Measurements from ENCODE around the gene AFF2.

The AFF2 gene

DNA sequence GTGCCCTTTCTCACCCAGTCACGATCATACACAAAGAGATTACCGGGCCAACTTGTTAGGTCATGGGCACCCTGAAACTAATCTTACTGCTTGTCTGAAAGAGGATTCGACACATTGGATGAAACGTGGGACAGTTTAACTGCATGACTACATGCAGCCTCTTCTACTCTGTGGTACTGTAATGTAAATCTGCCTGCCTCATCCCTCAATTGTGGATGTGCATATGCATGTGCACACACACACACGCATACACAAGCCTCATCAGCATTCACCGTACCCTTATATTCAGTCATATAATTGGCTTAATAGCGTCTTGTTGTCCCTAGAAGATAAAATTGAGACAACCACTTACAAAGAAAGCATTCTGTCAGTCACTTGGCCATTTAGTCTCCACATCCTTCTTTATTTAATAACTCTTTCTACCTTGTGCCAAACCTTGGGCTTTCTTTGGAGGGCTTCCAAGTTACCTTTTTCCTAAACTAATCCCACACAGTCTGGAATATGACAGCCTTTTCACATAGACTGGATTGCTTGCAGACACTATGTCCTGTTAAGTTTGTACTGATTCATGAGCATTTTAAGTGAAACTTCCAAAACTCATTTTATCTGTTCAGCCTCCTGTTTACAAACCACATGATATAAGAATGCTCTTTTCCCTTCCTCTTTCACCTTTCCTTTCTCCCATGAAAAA is 132.9 kb downstream of the AFF2 start:
- no peak overlapping the region for H3K4me3 ChIP-seq (ENCODE audit: insufficient read length, low read depth)
- no peak for TF ChIP-seq ZNF274 (IDR thresholded peaks at IDR 0.05; ENCODE audit: low read depth, low read length)
- TF ChIP-seq YY1 (IDR thresholded peaks at IDR 0.05; ENCODE audit: insufficient read depth, insufficient read length) = no peak
- no peak for TF ChIP-seq SUZ12 (IDR thresholded peaks at IDR 0.05; ENCODE audit: extremely low read depth, insufficient read depth, insufficient read length)
- no peak overlapping the region for H3K9ac ChIP-seq (ENCODE audit: insufficient read length, low read depth)
- no peaks in the 10 kb centered on the region for H3K36me3 ChIP-seq (ENCODE audit: insufficient read depth, insufficient read length, low read length)
- H3K9me3 ChIP-seq (ENCODE audit: insufficient read depth, low read length) = no peaks in the 10 kb centered on the region
- H3K4me1 ChIP-seq (ENCODE audit: insufficient read depth, insufficient read length) = no peaks in the 10 kb centered on the region
- no peaks in the 10 kb centered on the region for H3K27me3 ChIP-seq (ENCODE audit: insufficient read depth, insufficient read length)
- DNase-seq (ENCODE audit: low read depth, low spot score) = no peak

DNA sequence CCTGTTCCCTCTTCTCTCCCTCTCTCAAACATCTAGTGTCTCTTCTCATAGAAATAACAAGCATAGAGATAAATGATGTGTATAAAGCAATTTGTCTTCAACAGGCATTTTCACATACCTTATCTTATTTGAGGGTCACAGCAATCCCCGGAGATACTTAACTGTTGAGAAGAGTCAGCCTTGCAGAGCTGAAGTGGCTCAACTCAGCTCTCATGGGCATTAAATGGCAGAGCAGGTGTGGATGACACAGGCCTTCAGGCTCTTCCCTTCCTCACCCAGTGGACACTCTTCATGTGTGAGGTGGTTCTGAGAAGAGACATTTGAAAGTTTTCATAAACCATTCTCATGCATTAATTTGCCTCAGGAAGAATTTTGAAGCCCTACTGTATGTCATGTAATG is 134.2 kb downstream of the AFF2 start:
- Histone ChIP-seq H3K9ac (ENCODE audit: insufficient read length, low read depth) (no peak overlapping the region), H3K4me3 (ENCODE audit: insufficient read length, low read depth) (no peak overlapping the region), H3K36me3 (ENCODE audit: insufficient read depth, insufficient read length, low read length) (no peaks in the 10 kb centered on the region), H3K27me3 (ENCODE audit: insufficient read depth, insufficient read length) (no peaks in the 10 kb centered on the region), H3K4me1 (ENCODE audit: insufficient read depth, insufficient read length) (no peaks in the 10 kb centered on the region), H3K9me3 (ENCODE audit: insufficient read depth, low read length) (no peaks in the 10 kb centered on the region)
- TF ChIP-seq SUZ12 (IDR thresholded peaks at IDR 0.05; ENCODE audit: extremely low read depth, insufficient read depth, insufficient read length) (no peak), ZNF274 (IDR thresholded peaks at IDR 0.05; ENCODE audit: low read depth, low read length) (no peak), YY1 (IDR thresholded peaks at IDR 0.05; ENCODE audit: insufficient read depth, insufficient read length) (no peak)
- no peak for DNase-seq (ENCODE audit: low read depth, low spot score)

DNA sequence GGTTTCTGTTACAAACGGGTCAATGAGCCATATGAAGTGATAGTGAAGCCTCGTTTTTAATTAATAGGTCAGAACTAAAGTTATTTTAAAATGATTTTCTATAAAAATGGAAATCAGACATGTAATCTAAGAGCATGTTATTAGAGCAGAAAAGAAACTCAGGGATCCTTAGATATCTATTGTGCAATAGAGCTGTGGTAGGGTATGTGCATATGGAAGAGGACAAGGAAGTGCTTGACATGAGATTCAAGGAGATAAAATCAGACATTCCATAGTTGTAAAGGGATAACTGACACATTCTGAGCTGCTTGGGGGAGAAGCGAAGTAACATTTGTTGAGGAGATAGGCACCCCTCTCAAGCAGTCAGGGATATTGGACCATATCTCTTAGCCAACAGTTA is 143.0 kb downstream of the AFF2 start:
- Histone ChIP-seq H3K9ac (ENCODE audit: insufficient read length, low read depth) (no peak overlapping the region), H3K27me3 (ENCODE audit: insufficient read depth, insufficient read length) (no peaks in the 10 kb centered on the region), H3K36me3 (ENCODE audit: insufficient read depth, insufficient read length, low read length) (no peaks in the 10 kb centered on the region), H3K9me3 (ENCODE audit: insufficient read depth, low read length) (no peaks in the 10 kb centered on the region), H3K4me1 (ENCODE audit: insufficient read depth, insufficient read length) (no peaks in the 10 kb centered on the region), H3K4me3 (ENCODE audit: insufficient read length, low read depth) (no peak overlapping the region)
- no peak for TF ChIP-seq YY1 (IDR thresholded peaks at IDR 0.05; ENCODE audit: insufficient read depth, insufficient read length)
- no peak for TF ChIP-seq ZNF274 (IDR thresholded peaks at IDR 0.05; ENCODE audit: low read depth, low read length)
- no peak for TF ChIP-seq SUZ12 (IDR thresholded peaks at IDR 0.05; ENCODE audit: extremely low read depth, insufficient read depth, insufficient read length)
- DNase-seq (ENCODE audit: low read depth, low spot score) = no peak

DNA sequence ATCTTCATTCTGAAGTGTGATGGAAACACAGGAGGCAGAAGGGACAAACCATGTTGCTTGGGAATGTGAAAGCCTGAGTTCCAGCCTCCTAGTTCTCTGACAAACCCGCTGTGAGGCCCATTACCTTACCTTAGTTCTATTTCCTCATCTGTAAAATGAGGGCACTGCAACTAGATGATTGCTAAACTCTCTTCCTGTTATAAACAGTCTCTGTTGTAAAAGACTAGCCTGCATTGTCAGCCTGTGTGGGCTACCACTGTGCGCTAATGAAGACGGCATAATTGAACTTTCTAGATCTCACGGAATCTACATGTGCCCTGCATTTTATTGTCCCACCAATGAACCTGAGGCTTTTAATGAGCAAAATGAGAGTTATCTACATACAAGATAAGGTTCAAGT is 147.2 kb downstream of the AFF2 start:
- Histone ChIP-seq H3K9me3 (ENCODE audit: insufficient read depth, low read length) (no peaks in the 10 kb centered on the region), H3K36me3 (ENCODE audit: insufficient read depth, insufficient read length, low read length) (no peaks in the 10 kb centered on the region), H3K4me3 (ENCODE audit: insufficient read length, low read depth) (no peak overlapping the region), H3K9ac (ENCODE audit: insufficient read length, low read depth) (no peak overlapping the region), H3K27me3 (ENCODE audit: insufficient read depth, insufficient read length) (no peaks in the 10 kb centered on the region), H3K4me1 (ENCODE audit: insufficient read depth, insufficient read length) (no peaks in the 10 kb centered on the region)
- TF ChIP-seq YY1 (IDR thresholded peaks at IDR 0.05; ENCODE audit: insufficient read depth, insufficient read length) = no peak
- TF ChIP-seq SUZ12 (IDR thresholded peaks at IDR 0.05; ENCODE audit: extremely low read depth, insufficient read depth, insufficient read length) = no peak
- no peak for TF ChIP-seq ZNF274 (IDR thresholded peaks at IDR 0.05; ENCODE audit: low read depth, low read length)
- DNase-seq (ENCODE audit: low read depth, low spot score) = no peak

- H3K9ac ChIP-seq (ENCODE audit: insufficient read length, low read depth) = no peak overlapping the region
- no peaks in the 10 kb centered on the region for H3K36me3 ChIP-seq (ENCODE audit: insufficient read depth, insufficient read length, low read length)
- H3K4me3 ChIP-seq (ENCODE audit: insufficient read length, low read depth) = no peak overlapping the region
- no peak for DNase-seq (ENCODE audit: low read depth, low spot score)
- no peak for TF ChIP-seq SUZ12 (IDR thresholded peaks at IDR 0.05; ENCODE audit: extremely low read depth, insufficient read depth, insufficient read length)
- no peaks in the 10 kb centered on the region for H3K4me1 ChIP-seq (ENCODE audit: insufficient read depth, insufficient read length)
- H3K9me3 ChIP-seq (ENCODE audit: insufficient read depth, low read length) = no peaks in the 10 kb centered on the region
- H3K27me3 ChIP-seq (ENCODE audit: insufficient read depth, insufficient read length) = no peaks in the 10 kb centered on the region
Measured at GRCh38 chrX:148649145-148649795, 148.9 kb downstream of the AFF2 start.

DNA sequence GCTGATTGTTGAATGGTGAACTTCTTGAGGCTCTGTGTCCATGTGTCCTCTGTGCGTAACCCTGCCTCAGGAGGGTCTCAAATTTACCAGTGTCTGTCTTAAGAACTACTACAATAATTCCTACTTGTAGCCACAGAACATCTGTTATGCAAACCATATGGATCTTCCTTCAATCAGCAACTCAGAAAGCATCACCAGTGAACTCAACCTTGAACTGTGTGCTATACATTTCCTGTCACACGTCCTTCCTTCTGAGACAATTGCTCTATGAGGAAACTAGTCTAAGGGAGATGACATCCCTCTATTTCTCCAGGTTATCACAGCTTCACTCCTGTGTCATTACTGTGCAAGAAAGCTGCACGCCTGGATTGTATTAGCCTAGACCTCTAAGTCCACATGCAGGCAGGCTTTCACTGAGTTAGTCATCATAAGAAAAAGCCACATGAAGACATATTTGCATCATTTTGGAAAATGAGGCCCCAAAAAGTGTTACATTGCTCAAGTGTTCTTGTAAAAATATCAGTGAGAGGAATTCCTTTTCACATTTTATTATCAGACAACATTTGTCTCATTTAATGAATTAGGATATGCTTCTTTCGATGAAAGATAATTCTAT is 157.8 kb downstream of the AFF2 start:
- H3K4me3 ChIP-seq (ENCODE audit: insufficient read length, low read depth) = no peak overlapping the region
- no peaks in the 10 kb centered on the region for H3K27me3 ChIP-seq (ENCODE audit: insufficient read depth, insufficient read length)
- no peaks in the 10 kb centered on the region for H3K9me3 ChIP-seq (ENCODE audit: insufficient read depth, low read length)
- no peaks in the 10 kb centered on the region for H3K36me3 ChIP-seq (ENCODE audit: insufficient read depth, insufficient read length, low read length)
- H3K4me1 ChIP-seq (ENCODE audit: insufficient read depth, insufficient read length) = no peaks in the 10 kb centered on the region
- TF ChIP-seq YY1 (IDR thresholded peaks at IDR 0.05; ENCODE audit: insufficient read depth, insufficient read length) (no peak), ZNF274 (IDR thresholded peaks at IDR 0.05; ENCODE audit: low read depth, low read length) (no peak), SUZ12 (IDR thresholded peaks at IDR 0.05; ENCODE audit: extremely low read depth, insufficient read depth, insufficient read length) (no peak)
- H3K9ac ChIP-seq (ENCODE audit: insufficient read length, low read depth) = no peak overlapping the region
- DNase-seq (ENCODE audit: low read depth, low spot score) = no peak

DNA sequence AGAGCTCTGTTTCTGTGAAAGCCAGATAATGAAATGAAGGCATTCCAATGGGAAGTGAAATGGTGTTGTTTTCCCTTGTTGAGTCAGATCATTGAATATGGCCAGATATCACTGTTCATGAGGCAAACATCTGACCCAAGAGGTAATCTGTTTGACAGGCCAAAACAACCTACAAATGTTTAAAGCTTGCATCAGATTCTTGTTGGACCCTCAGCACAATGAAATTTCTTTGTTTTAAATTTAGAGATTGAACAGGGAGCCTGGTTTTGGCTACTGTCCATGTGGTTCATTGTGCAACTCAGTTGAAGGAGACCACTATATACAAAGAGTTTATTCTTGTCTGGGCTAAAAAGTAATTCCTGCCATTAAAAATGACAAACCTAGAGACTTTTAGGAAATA is 159.1 kb downstream of the AFF2 start:
- H3K9me3 ChIP-seq (ENCODE audit: insufficient read depth, low read length) = no peaks in the 10 kb centered on the region

More for the DNA sequence above, 159.1 kb downstream of the AFF2 start:
- no peak overlapping the region for H3K4me3 ChIP-seq (ENCODE audit: insufficient read length, low read depth)
- H3K9ac ChIP-seq (ENCODE audit: insufficient read length, low read depth) = no peak overlapping the region
- TF ChIP-seq YY1 (IDR thresholded peaks at IDR 0.05; ENCODE audit: insufficient read depth, insufficient read length) (no peak), SUZ12 (IDR thresholded peaks at IDR 0.05; ENCODE audit: extremely low read depth, insufficient read depth, insufficient read length) (no peak), ZNF274 (IDR thresholded peaks at IDR 0.05; ENCODE audit: low read depth, low read length) (no peak)
- no peaks in the 10 kb centered on the region for H3K36me3 ChIP-seq (ENCODE audit: insufficient read depth, insufficient read length, low read length)
- no peak for DNase-seq (ENCODE audit: low read depth, low spot score)
- H3K4me1 ChIP-seq (ENCODE audit: insufficient read depth, insufficient read length) = no peaks in the 10 kb centered on the region
- no peaks in the 10 kb centered on the region for H3K27me3 ChIP-seq (ENCODE audit: insufficient read depth, insufficient read length)

All from NT2/D1 (cell line).